Fibroblast of gingiva (primary cell): Measurements from ENCODE around the gene GPR152.
"Not testable (repeated sequence)": the region's sequence is repeated elsewhere in the genome, so short reads cannot be mapped to it uniquely, and the experiment has no call there.

ENCODE experiments used
- DNase-seq: peaks from one replicate; pipeline ENCODE4 v3.0.0-alpha.2; 2011; ENCODE audit warnings: low read depth

The GPR152 gene

GRCh38 chr11:67427364-67427859 is 25.1 kb downstream of the GPR152 start:
- not testable (repeated sequence) for DNase-seq

- no peak for DNase-seq
Observed at GRCh38 chr11:67423891-67424613, 28.5 kb downstream of the GPR152 start.

GRCh38 chr11:67423466-67423865 is 29.1 kb downstream of the GPR152 start:
- DNase-seq = no peak

GRCh38 chr11:67422891-67423290 is 29.6 kb downstream of the GPR152 start:
- DNase-seq = no peak

- DNase-seq = no peak
Observed at GRCh38 chr11:67421430-67422031, 31.0 kb downstream of the GPR152 start.

GRCh38 chr11:67420646-67421429 is 31.7 kb downstream of the GPR152 start:
- DNase-seq = peak; percentile 76

- no peak for DNase-seq
Observed at GRCh38 chr11:67420147-67420645, 32.3 kb downstream of the GPR152 start.

GRCh38 chr11:67419325-67420049 is 33.0 kb downstream of the GPR152 start:
- no peak for DNase-seq

GRCh38 chr11:67418476-67419281 is 33.9 kb downstream of the GPR152 start:
- DNase-seq = no peak

- DNase-seq = no peak
Observed at GRCh38 chr11:67417425-67417824, 35.1 kb downstream of the GPR152 start.

GRCh38 chr11:67416416-67417335 is 35.9 kb downstream of the GPR152 start:
- DNase-seq = peak; percentile 19

GRCh38 chr11:67415501-67416304 is 36.8 kb downstream of the GPR152 start, which contains the start of gene CARNS1:
Gene CARNS1 (plus strand): TSS chr11:67415678. CDS start chr11:67416200, 522 bp downstream.
- DNase-seq = no peak

- no peak for DNase-seq
Observed at GRCh38 chr11:67413266-67413849, 39.2 kb downstream of the GPR152 start.

- no peak for DNase-seq
Observed at GRCh38 chr11:67412495-67413179, 39.9 kb downstream of the GPR152 start.

GRCh38 chr11:67411785-67412152 is 40.8 kb downstream of the GPR152 start:
- DNase-seq = no peak

GRCh38 chr11:67410984-67411784 is 41.3 kb downstream of the GPR152 start:
- DNase-seq = no peak

- DNase-seq = no peak
Observed at GRCh38 chr11:67410369-67410831, 42.1 kb downstream of the GPR152 start.
